SK-N-MC (cell line): ENCODE data around the gene ACOX3.

Experiments used
- EZH2 ChIP-seq: fragments of 200-600 bp; sonication (generic); IDR thresholded peaks from one replicate; pipeline ENCODE4 v1.6.1; 2017; ENCODE audit warnings: antibody characterized with exemption
- POLR2AphosphoS5 ChIP-seq: IDR thresholded peaks from 2 replicates; pipeline ENCODE4 v1.6.1; 2012; ENCODE audit warnings: mild to moderate bottlenecking, low read depth, low read length, borderline replicate concordance

GRCh38 chr4:8323947-8324555 lies 116.5 kb downstream of the ACOX3 start:
- TF ChIP-seq EZH2 (no peak), POLR2AphosphoS5 (no peak)
